ENCODE measurements around the gene RILPL2.
"Not testable (repeated sequence)": the region's sequence is repeated elsewhere in the genome, so short reads cannot be mapped to it uniquely, and the experiment has no call there.

Gene RILPL2

DNA sequence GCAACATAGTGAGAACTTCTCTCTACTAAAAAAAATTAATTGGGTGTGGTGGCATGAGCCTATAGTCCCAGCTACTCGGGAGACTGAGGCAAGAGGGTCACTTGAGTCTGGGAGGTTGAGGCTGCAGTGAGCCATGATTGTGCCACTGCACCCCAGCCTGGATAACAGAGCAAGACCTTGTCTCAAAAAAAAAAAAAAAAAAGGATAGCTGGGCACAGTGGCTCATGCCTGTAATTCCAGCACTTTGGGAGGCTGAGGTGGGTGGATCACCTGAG is 15.7 kb upstream of the RILPL2 start:
- not testable (repeated sequence) for DNase-seq

DNA sequence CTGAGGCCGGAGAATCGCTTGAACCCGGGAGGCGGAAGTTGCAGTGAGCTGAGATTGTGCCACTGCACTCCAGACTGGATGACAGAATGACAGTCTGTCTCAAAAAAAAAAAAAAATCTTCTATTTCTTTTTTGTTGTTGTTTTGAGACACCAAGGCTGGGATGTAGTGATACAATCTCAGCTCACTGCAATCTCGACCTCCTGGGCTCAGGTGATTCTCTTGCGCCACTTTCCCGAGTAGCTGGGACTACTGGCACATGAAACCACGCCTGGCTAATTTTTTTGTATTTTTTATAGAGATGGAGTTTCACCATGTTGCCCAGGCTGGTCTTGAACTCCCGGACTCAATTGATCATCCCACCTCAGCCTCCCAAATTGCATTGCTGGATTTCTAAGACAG is 14.2 kb upstream of the RILPL2 start:
- DNase-seq = no peak

DNA sequence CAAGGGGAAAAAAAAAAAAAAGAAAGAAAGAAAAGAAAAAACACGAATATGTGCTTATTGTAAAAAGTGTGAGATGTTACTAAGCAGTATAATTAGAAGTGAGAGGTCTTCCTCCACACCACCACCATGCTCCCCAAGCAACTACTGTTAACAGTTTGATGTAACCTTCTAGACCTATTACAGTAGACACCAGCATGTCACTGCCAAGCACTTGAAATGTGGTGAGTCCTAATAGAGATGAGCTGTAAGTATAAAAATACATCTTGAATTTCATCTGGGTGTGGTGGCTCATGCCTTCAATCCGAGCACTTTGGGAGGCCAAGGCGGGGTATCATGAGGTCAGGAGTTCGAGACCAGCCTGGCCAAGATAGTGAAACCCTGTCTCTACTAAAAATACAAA is 13.4 kb upstream of the RILPL2 start:
- DNase-seq = no peak

DNA sequence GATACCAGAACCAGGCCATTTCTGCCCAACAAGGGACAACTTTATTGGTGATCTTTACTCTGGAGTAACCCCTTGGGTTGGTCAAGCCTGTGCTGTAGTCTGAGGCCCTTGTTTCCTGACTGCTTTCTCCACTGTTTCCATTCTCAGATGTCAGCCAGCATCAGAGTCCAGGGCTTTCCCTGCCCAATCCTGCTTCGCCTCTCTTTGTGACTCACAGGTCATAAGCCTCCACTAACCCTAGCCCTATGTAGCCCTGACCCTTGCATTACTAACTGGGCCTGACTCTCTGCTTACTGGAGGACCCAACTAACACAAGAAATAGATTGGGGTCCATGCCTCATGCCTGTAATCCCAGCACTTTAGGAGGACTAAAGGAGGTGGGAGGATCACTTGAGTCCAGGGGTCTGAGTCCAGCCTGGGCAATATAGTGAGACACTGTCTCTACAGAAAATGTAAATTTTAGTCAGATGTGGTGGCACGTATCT is 12.8 kb upstream of the RILPL2 start:
- no peak for DNase-seq

DNA sequence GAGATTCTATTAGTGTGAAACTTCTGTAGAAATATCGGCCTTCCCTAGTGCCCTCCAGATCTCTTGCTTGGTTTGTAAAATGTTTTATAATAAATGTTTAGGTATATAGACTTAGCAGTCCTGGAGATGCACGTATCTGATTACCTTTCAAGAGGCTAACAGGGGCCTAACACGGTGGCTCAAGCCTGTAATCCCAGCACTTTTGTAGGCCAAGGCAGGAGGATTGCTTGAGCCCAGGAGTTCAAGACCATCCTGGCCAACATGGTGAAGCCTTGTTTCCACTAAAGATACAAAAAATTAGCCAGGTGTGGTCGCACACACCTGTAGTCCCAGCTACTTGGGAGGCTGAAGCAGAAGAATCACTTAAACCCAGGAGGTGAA is 9.8 kb upstream of the RILPL2 start:
- DNase-seq = no peak

DNA sequence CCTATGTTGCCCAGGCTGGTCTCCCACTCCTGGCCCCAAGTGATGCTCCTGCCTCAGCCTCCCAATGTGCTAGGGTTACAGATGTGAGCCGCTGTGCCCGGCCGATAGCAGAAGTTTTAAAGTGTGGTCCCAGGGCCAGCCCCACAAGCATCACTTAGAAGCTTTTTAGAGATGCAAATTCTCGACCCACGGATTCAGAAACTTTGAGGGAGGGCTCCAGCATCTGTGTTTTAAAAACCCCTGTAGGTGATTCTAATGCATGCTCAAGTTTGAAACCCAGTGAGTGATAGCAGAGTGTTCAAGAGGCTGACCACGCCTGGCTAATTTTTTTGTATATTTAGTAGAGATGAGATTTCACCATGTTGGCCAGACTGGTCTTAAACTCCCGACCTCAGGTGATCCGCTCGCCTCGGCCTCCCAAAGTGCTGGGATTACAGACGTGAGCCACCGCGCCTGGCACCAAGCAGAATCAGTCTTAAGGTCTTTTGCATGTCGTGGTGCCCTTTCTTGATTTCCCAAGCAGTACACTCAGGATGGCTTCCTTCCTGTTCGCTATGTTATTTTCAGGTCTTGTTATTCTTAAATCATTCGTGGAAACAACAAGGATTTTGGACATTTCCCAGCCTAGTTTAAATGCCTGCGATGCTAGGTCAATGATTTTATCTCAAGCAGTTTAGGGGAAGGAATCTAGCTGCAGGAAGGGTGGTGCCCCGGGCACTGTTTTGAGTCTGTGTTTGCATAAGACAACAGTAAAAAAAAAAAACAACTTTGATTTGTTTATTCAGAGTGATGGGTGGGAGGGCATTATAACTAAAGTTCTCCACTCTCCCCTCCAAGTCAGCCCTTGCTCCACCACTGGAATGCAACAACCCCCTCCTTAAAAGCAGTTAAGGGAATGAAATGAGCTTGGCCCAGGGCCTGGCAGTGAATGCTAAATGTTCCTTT is 9.2 kb upstream of the RILPL2 start:
- peak; percentile 47 for DNase-seq

DNA sequence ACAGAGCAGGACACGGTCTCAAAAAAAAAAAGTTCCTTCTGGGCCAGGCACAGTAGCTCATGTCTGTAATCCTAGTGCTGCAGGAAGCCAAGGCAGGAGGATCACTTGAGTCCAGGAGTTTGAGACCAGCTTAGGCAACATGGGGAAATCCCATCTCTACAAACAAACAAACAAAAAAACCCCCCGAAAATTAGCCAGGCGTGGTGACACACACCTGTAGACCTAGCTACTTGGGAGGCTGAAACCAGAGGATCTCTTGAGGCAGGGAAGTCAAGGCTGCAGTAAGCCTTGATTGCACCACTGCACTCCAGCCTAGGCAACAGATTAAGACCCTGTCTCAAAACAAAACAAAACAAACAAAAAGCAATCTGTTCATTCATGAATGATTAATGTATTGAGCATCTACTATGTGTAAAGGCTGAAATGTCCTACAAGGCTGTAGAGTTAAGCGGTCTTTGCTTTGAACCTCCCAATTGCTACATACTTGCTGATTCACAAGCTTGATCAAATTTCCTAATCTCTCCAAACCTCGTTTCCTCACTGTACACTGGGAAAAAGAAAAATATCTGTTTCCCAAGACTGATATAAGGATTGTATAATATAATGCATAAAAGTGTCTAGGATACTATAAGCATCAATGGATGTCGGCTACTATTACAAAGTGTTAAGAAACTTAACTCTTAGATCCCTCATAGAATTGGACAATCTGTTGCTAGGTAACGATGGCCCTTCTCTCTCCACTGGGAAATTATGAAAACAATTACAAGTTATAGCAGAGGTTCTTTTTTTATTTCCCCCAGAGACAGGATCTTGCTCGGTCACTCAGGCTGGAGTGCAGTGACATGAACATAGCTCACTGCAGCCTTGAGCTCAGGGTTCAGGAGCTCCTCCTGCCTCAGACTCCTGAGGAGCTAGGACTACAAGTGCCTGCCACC is 7.9 kb upstream of the RILPL2 start:
- no peak for DNase-seq

DNA sequence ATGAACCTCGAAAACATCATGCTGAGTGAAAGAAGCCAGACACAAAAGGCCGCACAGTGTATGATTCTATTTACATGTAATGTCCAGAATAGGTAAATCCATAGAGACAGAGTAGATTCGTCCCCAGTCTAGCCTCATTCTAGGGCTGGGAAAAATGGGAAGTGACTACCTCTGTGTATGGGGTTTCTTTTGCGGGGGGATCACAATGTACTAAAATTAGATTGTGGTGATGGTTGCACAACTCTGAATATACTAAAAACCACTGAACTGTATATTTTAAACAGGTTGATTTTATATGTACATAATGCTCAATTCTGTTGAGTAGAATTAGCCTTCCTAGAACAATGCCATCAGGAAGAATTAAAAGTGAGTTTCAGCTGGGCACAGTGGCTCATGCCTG is 6.3 kb upstream of the RILPL2 start:
- DNase-seq = no peak

DNA sequence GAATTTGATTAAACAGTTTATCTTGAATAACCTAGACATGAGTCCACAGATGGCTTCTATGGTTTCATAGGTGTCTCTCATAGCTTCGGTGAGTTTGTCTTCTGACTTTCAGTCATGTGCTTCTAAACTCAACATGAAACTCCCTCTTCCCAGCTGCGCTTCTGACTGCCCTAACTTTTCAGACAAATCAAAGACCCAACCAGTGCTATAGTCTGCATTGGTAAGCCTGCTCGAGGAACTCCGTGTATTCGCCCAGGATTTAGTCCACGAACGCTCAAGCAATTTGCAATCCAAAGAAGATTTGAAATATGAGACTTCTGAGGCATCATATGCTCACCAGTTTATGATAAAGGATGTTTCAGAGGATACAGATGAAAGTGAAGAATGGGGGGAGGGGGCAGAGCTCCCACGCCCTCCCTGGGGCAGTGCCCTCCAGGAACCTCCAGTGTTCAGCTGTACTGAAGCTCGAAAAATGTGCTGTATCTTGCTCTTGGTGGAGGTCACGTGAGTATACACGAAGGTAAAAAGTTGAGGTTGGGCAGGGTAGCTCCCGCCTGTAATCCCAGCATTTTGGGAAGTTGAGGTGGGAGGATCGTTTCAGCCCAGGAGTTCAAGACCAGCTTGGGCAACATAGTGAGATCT is 5.2 kb upstream of the RILPL2 start:
- no peak for DNase-seq

DNA sequence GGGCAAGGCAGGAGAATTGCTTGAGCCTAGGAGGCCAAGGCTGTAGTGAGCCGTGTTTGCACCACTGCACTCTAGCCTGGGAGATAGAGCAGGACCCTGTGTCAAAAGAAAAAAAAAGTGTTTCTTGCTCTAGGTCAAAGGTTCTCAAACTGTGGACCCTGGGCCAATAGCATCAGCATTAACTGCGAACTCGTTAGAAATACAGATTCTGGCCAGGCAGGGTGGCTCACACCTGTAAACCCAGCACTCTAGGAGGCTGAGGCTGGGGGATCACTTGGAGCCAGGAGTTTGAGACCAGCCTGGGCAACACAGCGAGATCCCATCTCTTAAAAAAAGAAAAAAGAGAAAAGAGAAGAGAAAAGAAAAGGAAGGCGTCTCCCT is 858 bp downstream of the RILPL2 start:
- no peak for DNase-seq

DNA sequence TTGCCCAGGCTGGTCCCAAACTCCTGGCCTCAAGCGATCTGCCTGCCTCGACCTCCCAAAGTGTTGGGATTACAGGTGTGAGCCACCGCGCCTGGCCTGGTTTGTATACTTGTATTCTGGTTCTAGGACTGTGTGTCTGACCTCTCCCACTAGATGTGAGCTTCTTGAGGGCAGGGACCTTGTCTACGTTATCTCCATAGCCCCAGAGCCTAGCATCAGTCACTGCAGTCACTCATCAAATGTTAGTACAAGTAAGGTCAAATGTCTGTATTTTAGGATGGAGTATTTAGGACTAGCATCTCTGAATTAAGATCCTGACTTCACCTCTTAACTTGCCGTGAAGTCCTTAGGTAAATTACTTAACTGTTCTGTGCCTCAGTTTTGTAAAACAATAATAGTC is 2.9 kb downstream of the RILPL2 start:
- no peak for DNase-seq

DNA sequence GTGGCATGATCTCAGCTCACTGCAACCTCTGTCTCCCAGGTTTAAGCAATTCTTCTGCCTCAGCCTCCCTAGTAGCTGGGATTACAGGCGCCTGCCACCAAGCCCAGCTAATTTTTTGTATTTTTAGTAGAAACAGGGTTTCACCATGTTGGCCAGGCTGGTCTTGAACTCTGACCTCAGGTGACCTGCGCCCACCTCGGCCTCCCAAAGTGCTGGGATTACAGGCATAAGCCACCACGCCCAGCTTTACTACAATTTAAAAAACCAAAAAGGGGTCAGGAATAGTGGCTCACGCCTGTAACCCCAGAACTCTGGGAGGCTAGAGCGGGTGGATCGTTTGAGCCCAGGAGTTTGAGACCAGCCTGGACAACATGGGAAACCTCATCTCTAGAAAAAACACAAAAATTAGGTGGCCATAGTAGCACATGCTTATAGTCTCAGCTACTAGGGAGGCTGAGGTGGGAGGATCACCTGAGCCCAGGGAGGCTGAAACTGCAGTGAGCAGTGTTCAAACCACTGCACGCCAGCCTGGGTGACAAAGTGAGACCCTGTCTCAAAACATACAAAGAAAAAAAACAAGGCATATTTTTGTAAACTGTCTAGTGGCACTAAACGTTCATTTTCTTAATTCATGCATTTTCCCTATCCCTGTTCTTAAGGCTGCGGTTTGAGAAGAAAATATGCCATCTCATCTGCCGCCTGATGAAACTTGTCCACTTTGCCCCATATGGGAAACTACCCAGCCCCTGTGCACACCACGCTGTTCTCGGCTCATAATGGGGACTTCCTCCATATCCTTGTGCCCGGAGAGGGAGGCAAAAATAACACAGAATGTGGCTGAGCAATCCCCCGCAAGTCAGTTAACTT is 4.3 kb downstream of the RILPL2 start:
- not testable (repeated sequence) for DNase-seq

DNA sequence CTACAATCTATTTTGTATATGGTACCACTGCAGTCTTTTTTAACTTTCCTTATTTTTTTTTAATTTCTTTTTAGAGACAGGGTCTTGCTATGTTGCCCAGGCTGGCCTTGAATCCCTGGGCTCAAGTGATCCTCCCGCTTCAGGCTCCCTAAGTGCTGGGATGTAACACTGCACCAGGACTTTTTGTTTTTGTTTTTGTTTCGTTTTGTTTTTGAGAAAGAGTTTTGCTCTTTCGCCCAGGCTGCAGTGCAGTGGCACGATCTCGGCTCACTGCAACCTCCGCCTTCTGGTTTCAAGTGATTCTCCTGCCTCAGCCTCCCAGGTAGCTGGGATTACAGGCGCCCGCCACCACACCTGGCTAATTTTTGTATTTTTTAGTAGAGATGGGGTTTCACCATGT is 7.4 kb downstream of the RILPL2 start:
- not testable (repeated sequence) for DNase-seq

DNA sequence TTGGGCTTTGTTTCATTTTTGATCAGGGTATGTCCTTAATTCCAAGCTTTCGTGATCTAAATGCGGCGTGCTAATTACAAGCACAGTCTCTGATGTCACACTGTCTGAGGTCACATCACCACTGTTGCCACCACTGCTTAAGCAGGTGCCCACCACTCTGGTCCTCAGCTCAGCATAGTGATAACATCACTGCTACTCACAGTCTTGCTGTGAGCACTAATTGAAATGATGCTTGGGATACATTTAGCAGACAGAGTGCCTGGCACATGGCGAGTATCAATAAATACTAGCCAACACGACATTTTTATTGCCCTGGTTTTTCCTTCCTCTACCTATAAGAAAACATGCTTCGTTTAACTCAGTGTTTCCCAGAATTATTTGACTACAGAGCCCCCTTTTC is 7.9 kb downstream of the RILPL2 start:
- no peak for DNase-seq

DNA sequence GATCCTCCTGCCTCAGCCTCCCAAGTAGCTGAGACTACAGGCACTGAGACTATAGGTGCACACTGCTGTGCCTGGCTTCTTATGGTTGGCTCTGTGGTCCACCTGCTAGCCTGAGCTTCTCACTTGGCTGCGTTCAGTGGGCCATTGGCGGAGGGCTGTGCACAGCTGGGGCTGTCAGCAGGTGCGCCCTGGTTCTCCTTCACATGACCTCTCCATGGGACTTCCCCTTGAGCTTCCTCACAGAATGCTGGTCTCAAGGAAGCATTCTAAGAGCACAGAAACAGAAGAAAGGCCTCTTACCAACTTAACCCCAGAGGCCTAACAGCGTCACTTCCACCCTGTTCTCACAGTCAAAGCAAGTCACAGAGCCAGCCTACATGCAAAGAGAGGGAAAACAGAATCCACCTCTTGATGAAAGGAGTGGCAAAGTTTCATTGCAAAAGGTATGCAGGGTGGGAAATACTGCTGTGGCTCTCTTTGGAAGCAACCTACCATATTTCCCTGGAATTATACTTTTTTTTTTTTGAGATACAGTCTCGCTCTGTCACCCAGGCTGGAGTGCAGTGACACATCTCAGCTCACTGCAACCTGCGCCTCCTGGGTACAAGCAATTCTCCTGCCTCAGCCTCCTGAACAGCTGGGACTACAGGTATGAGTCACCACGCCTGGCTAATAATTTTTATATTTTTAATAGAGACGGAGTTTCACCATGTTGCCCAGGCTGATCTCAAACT is 9.3 kb downstream of the RILPL2 start:
- DNase-seq = no peak

DNA sequence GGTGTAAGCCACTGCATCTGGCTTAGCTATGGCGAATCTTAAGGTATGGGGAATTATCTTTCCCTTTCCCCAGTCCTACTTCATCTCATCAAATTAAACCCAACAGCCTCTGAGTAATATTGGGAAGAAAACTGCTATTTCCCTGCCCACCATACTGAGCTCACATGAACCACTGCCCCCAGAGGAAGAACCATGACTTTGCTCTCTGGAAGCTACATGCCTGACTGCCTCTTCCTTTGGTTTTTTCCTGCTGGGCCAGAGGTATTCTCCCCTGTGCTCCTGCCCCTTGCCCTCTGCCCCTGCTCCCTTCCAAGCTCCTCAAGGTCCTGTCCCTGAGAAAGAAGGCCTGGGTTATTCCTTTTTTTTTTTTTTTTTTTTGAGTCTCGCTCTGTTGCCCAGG is 15.2 kb downstream of the RILPL2 start:
- no peak for DNase-seq

DNA sequence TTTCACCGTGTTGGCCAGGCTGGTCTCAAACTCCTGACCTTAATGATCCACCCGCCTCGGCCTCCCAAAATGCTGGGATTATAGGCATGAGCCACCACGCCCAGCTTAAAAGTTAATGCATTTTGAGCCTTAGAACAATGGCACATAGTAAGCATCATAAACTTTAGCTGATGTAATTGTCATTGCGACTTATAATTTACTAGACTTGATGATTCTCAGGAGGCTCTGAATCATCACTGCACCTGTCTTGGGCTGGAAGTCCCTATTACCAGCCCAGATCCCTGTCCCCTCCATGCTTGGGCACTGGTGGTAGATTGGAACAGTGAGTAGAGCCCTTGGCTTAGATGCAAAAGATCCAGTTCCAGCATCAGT is 26.5 kb downstream of the RILPL2 start:
- DNase-seq = no peak

DNA sequence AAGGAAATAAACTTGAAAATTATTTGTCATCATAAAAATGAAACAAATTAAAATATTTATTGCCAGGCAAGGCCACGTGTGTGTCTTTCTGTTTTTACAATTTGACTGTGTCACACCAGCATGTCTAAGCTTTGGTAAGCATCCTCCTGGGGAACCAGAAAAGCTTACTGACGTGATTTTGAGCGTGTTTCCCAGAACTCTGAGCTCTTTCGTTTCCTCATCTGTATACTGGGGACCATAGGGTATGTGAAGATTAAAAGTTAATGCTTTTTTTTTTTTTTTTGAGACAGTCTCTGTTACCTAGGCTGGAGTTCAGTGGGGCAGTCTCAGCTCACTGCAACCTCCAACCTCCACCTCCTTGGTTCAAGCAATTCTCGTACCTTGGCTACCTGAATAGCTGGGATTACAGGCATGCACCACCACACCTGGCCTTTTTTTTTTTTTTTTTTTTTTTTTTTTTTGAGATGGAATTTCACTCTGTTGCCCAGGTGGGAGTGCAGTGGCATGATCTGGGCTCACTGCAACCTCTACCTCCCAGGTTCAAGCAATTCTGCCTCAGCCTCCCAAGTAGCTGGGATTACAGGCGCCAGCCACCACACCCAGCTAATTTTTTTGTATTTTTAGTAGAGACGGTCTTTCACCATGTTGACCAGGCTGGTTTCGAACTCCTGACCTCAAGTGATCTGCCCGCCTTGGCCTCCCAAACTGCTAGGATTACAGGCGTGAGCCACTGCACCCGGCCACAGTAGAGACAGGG is 27.0 kb downstream of the RILPL2 start:
- not testable (repeated sequence) for DNase-seq

DNA sequence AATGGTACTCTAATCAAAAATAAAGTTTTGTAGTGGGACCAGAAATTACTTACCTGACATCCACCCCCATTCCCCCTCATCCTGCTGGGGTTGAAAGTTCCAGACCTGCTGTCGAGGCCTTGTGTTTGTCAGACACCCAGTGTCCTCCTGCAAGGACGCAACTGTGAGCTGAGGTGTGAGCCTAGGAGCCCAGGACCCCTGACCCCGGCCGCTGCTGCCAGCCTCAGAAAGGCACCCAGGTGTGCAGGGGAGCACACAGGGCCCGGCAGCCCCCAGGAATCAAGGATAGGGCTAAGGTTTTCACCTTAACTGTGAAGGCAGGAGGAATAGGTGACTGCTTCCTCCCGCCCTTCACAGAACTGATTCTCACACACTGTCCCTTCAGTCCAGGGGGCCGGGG is 27.9 kb downstream of the RILPL2 start:
- not testable (repeated sequence) for DNase-seq

DNA sequence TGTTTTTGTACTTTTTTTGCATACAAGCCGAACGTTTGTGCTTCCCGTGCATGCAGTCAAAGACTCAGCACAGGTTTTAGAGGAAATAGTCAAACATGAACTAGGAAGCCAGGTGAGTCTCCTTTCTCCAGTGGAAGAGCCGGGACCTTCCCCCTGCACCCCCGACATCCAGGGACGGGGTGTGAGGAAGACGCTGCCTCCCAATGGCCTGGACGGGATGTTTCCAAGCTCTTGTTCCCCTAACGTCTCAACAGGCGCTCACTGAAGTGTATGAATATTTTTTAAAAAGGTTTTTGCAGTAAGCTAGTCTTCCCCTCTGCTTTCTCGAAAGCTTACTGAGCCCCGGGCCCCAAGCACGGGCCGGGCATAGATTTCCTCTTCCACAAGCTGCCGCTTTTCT is 28.6 kb downstream of the RILPL2 start:
- not testable (repeated sequence) for DNase-seq
